ENCODE results near the gene KRT36. TPM values are rescaled to one million over a fixed set of nuclear protein-coding genes. Genes with fewer than 3 reads are reported as not detected.

The KRT36 gene
- not detected for total RNA-seq
- polyA plus RNA-seq (ENCODE audit: insufficient read depth in 1 of 8, insufficient read length in 8 of 8, low replicate concordance in 1 of 8): not detected
- long read RNA-seq, donor 1: 0 reads
- long read RNA-seq, donor 2: 0 reads
- long read RNA-seq, donor 3: 0 reads
- long read RNA-seq, donor 4: 0 reads
- long read RNA-seq, donor 5: 0 reads
- long read RNA-seq, donor 6: 0 reads
- long read RNA-seq, donor 7: 0 reads
- long read RNA-seq, donor 8: 0 reads
- long read RNA-seq, donor 9: 0 reads
- long read RNA-seq, donor 10: 0 reads
- long read RNA-seq, donor 11: 0 reads

DNA sequence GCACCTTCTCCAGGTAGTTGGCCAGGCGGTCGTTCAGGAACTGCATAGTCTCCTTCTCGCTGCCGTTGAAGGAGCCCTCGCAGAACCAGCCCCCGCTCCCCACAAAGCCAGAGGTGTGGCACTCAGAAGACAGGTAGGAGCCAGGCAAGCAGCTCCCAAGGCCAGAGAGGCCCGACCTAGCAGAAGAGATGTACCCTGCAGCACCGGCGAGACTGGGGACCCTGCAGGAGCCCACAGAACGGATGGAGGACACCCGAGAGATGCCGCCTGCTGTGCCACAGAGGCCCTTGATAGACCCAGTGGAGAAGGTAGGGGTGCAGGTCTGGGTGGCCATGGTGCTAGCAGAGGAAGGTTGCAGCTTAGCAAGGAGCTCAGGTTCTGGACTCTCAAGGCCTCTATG lies at the start of gene KRT36:
TSS of gene KRT36 (minus strand) at position 380 of the 400 bp plus-strand sequence. CDS start at position 334, 46 bp downstream.
- H3K36me3 ChIP-seq (ENCODE audit: control insufficient read depth, insufficient read depth, low read length): no peaks in the 10 kb centered on the region
- no peak within 1 kb of the TSS for H3K27ac ChIP-seq (ENCODE audit: low read length)
- WGBS (ENCODE audit: insufficient coverage): 89% methylated on average over 12 of the region's 12 CpGs
- H3K4me3 ChIP-seq (ENCODE audit: low read length): no peak within 1 kb of the TSS
- no peak for DNase-seq
- H3K4me1 ChIP-seq (ENCODE audit: control insufficient read depth, insufficient read depth, low read length): peaks cover 6% of the 10 kb centered on the region
- no peaks in the 10 kb centered on the region for H3K9me3 ChIP-seq (replicated peaks; ENCODE audit: control insufficient read depth, low read depth, low read length)
- peaks cover 9% of the 10 kb centered on the region for H3K27me3 ChIP-seq (ENCODE audit: control insufficient read depth, insufficient read depth, low read length)

GRCh38 chr17:41539071-41539492 lies 49.4 kb upstream of the KRT36 start:
- Histone ChIP-seq H3K4me3 (ENCODE audit: low read length) (no peak overlapping the region), H3K9me3 (replicated peaks; ENCODE audit: control insufficient read depth, low read depth, low read length) (no peaks in the 10 kb centered on the region), H3K27me3 (ENCODE audit: control insufficient read depth, insufficient read depth, low read length) (peaks cover 19% of the 10 kb centered on the region), H3K4me1 (ENCODE audit: control insufficient read depth, insufficient read depth, low read length) (no peaks in the 10 kb centered on the region), H3K27ac (ENCODE audit: low read length) (no peak overlapping the region), H3K36me3 (ENCODE audit: control insufficient read depth, insufficient read depth, low read length) (no peaks in the 10 kb centered on the region)
- no peak for DNase-seq
- 49% methylated on average over 4 of the region's 5 CpGs for WGBS (ENCODE audit: insufficient coverage)

- DNase-seq: no peak
- Histone ChIP-seq H3K27me3 (ENCODE audit: control insufficient read depth, insufficient read depth, low read length) (peaks cover 19% of the 10 kb centered on the region), H3K36me3 (ENCODE audit: control insufficient read depth, insufficient read depth, low read length) (no peaks in the 10 kb centered on the region), H3K27ac (ENCODE audit: low read length) (no peak overlapping the region), H3K9me3 (replicated peaks; ENCODE audit: control insufficient read depth, low read depth, low read length) (no peaks in the 10 kb centered on the region), H3K4me1 (ENCODE audit: control insufficient read depth, insufficient read depth, low read length) (no peaks in the 10 kb centered on the region), H3K4me3 (ENCODE audit: low read length) (no peak overlapping the region)
- WGBS (ENCODE audit: insufficient coverage): 23% methylated on average over 3 of the region's 5 CpGs
Observed at GRCh38 chr17:41538565-41538991, 48.9 kb upstream of the KRT36 start.

DNA sequence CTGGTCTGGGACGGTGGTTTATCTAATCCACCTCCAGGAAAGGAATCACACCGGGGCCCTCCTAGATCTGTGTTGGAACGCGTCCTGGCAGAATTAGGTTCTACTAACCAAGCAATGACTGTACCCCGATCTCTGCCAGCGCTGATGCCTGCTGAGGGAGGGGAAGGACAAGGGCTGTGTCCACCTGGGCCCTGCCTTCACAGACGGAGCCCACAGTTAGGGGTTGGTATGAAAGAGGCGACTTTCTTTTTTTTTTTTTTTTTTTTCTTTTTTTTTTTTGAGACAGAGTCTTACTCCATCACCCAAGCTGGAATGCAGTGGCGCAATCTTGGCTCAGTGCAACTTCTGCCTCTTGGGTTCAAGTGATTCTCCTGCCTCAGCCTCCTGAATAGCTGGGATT lies 48.3 kb upstream of the KRT36 start:
- no CpG with 5 or more reads among the region's 9 CpGs for WGBS (ENCODE audit: insufficient coverage)
- Histone ChIP-seq H3K4me3 (ENCODE audit: low read length) (no peak overlapping the region), H3K27ac (ENCODE audit: low read length) (no peak overlapping the region), H3K4me1 (ENCODE audit: control insufficient read depth, insufficient read depth, low read length) (no peaks in the 10 kb centered on the region), H3K36me3 (ENCODE audit: control insufficient read depth, insufficient read depth, low read length) (no peaks in the 10 kb centered on the region), H3K9me3 (replicated peaks; ENCODE audit: control insufficient read depth, low read depth, low read length) (no peaks in the 10 kb centered on the region), H3K27me3 (ENCODE audit: control insufficient read depth, insufficient read depth, low read length) (peaks cover 19% of the 10 kb centered on the region)
- no peak for DNase-seq

DNA sequence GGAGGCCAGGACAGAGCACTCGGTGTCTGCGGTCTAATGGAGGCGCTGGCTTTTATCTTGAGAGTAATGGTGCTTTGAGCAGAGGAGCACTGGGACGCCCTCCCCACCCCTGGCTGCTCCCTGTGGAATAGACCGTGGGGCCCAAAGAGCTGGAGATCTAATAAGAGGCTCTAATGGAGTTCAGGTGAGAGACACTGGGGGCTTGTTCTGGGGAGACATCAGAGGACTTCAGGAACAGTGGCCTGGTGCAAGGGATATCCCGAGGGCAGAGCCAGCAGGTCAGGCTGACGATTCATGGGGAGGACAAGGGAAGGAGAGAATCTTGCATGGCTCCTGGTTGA lies 47.9 kb upstream of the KRT36 start:
- no peak for DNase-seq
- 62% methylated on average over 4 of the region's 7 CpGs for WGBS (ENCODE audit: insufficient coverage)
- Histone ChIP-seq H3K4me3 (ENCODE audit: low read length) (no peak overlapping the region), H3K4me1 (ENCODE audit: control insufficient read depth, insufficient read depth, low read length) (no peaks in the 10 kb centered on the region), H3K27me3 (ENCODE audit: control insufficient read depth, insufficient read depth, low read length) (peaks cover 21% of the 10 kb centered on the region), H3K36me3 (ENCODE audit: control insufficient read depth, insufficient read depth, low read length) (no peaks in the 10 kb centered on the region), H3K9me3 (replicated peaks; ENCODE audit: control insufficient read depth, low read depth, low read length) (no peaks in the 10 kb centered on the region), H3K27ac (ENCODE audit: low read length) (no peak overlapping the region)

DNA sequence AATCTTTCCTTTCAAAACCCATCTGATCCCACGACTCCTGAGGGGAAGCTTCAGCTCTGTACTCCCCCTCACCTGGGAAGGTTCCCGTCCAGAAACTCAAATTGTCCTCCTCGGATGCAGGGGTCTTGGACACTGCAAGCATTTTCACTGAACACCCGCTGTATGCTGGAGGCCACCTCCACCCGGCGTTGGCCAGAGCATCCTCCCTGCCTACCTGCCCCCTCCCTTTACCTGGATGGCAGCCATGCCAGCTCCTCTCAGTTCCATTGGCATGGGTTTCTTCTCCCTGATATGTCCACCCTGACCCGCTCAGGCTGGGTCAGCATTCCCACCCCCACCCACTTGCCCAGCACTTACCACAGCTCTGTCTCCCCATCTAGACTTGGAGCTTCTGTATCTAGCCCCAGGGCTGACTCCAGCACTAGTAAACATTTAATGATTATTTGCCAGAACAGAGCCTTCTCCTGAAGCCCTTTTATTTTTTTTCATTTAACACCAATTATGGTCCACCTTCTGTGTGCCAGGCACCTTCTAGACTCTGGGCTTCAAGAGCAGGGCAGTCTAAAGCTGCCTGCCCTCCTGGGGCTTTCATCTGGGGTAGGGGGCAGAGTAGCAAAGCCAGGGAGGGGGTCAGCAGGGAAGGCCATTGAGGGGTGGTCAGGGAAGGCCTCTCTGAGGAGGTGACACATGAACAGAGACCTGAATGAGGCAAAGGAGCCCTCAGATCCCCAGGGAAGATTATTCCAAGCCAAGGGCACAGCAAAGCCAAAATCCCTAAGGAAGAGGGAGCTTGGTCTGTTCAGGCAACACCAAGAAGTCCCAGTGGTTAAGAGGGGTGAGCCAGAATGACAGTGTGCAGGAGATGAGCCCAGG lies 47.3 kb upstream of the KRT36 start:
- WGBS (ENCODE audit: insufficient coverage): 79% methylated on average over 7 of the region's 7 CpGs
- no peaks in the 10 kb centered on the region for H3K4me1 ChIP-seq (ENCODE audit: control insufficient read depth, insufficient read depth, low read length)
- H3K9me3 ChIP-seq (replicated peaks; ENCODE audit: control insufficient read depth, low read depth, low read length): no peaks in the 10 kb centered on the region
- H3K4me3 ChIP-seq (ENCODE audit: low read length): no peak overlapping the region
- H3K27me3 ChIP-seq (ENCODE audit: control insufficient read depth, insufficient read depth, low read length): peaks cover 25% of the 10 kb centered on the region
- no peak for DNase-seq
- H3K27ac ChIP-seq (ENCODE audit: low read length): no peak overlapping the region
- no peaks in the 10 kb centered on the region for H3K36me3 ChIP-seq (ENCODE audit: control insufficient read depth, insufficient read depth, low read length)

GRCh38 chr17:41535764-41536481 lies 46.2 kb upstream of the KRT36 start:
- no peak overlapping the region for H3K4me3 ChIP-seq (ENCODE audit: low read length)
- no peak for DNase-seq
- no peaks in the 10 kb centered on the region for H3K4me1 ChIP-seq (ENCODE audit: control insufficient read depth, insufficient read depth, low read length)
- H3K36me3 ChIP-seq (ENCODE audit: control insufficient read depth, insufficient read depth, low read length): no peaks in the 10 kb centered on the region
- H3K27me3 ChIP-seq (ENCODE audit: control insufficient read depth, insufficient read depth, low read length): peaks cover 30% of the 10 kb centered on the region
- WGBS (ENCODE audit: insufficient coverage): 59% methylated on average over 11 of the region's 15 CpGs
- no peaks in the 10 kb centered on the region for H3K9me3 ChIP-seq (replicated peaks; ENCODE audit: control insufficient read depth, low read depth, low read length)
- no peak overlapping the region for H3K27ac ChIP-seq (ENCODE audit: low read length)

- DNase-seq: no peak
- Histone ChIP-seq H3K36me3 (ENCODE audit: control insufficient read depth, insufficient read depth, low read length) (no peaks in the 10 kb centered on the region), H3K27me3 (ENCODE audit: control insufficient read depth, insufficient read depth, low read length) (peaks cover 39% of the 10 kb centered on the region), H3K4me3 (ENCODE audit: low read length) (no peak overlapping the region), H3K9me3 (replicated peaks; ENCODE audit: control insufficient read depth, low read depth, low read length) (no peaks in the 10 kb centered on the region), H3K4me1 (ENCODE audit: control insufficient read depth, insufficient read depth, low read length) (no peaks in the 10 kb centered on the region), H3K27ac (ENCODE audit: low read length) (no peak overlapping the region)
- WGBS (ENCODE audit: insufficient coverage): 70% methylated on average over 6 of the region's 7 CpGs
Observed at GRCh38 chr17:41534899-41535546, 45.3 kb upstream of the KRT36 start.

DNA sequence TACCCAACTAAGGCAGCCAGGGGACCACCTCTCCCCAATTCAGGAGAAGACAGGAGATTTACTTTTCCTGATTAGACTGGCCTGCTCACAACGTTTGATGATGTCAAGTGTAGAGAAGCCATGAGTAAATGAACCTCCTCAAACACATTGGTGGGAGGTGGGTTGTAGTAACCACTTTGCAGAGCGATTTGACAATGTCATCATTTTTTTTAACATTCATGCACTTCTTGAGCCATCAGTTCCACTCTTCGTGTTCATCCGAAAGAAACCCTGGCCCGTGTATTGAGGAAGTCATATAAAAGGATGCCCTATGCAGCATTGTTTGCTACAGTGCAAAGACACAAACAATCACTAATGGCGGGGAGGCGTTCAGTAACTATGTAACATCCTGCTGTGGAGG lies 43.9 kb upstream of the KRT36 start:
- Histone ChIP-seq H3K36me3 (ENCODE audit: control insufficient read depth, insufficient read depth, low read length) (no peaks in the 10 kb centered on the region), H3K27me3 (ENCODE audit: control insufficient read depth, insufficient read depth, low read length) (peaks cover 53% of the 10 kb centered on the region), H3K4me3 (ENCODE audit: low read length) (no peak overlapping the region), H3K9me3 (replicated peaks; ENCODE audit: control insufficient read depth, low read depth, low read length) (no peaks in the 10 kb centered on the region), H3K4me1 (ENCODE audit: control insufficient read depth, insufficient read depth, low read length) (no peaks in the 10 kb centered on the region), H3K27ac (ENCODE audit: low read length) (no peak overlapping the region)
- DNase-seq: no peak
- WGBS (ENCODE audit: insufficient coverage): 90% methylated on average over 4 of the region's 7 CpGs
